Astrocyte of the spinal cord (primary cell): ENCODE data around the gene TMEM213.

Experiments
- DNase-seq: peaks from one replicate; pipeline ENCODE4 v3.0.0; 2011; ENCODE audit warnings: low read depth, low spot score
- H3K4me3 ChIP-seq: 2 replicates; pipeline ENCODE4 v1.5.1; 2011; ENCODE audit warnings: low read depth, mild to moderate bottlenecking, low read length, moderate library complexity
- in situ Hi-C: cut with HindIII; loops from 2 replicates; pipeline ENCODE4 v1.10.0; 2017; ENCODE audit warnings: low sequenced_read_pairs
- TF ChIP-seq, protein P1 (sequence below): IDR thresholded peaks from 2 replicates; pipeline ENCODE4 v1.5.1; 2012; ENCODE audit warnings: low read depth, mild to moderate bottlenecking, low read length, inconsistent platforms

The TMEM213 gene

DNA sequence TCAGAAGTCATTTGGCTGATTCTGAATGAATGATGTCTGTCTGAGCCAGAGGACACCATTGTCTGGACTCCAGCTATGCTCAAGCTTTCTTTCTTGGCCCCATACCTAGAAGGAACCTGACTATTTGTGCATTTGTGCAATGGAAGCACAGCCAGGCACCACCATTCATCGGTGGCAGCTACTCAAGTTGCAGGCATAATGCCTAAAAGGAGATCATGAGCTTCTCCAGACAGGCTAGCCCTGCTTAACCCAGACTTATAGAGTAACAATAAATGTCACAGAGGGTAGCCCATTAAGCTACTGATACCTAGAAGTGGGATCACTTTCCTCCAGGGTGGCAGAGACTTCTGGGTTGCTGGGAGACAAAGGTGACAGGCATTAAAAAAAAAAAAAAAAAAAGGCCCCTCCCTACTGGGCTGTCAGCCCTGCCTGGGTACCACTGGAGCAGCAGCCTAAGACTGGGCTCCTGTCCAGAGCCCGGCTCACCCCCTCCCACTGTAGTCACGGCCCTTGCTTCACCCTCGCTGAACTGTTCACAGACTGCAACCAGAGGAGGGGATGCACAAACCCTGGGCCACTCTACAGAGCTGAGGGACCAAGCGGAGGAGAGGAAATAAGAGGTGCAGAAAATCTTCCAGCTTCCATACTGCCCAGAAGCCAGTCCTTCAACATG, 75.6 kb downstream of the TMEM213 start:
- in situ Hi-C loops = no loop called here
- H3K4me3 ChIP-seq = no peak overlapping the region
- TF ChIP-seq, protein P1, sequence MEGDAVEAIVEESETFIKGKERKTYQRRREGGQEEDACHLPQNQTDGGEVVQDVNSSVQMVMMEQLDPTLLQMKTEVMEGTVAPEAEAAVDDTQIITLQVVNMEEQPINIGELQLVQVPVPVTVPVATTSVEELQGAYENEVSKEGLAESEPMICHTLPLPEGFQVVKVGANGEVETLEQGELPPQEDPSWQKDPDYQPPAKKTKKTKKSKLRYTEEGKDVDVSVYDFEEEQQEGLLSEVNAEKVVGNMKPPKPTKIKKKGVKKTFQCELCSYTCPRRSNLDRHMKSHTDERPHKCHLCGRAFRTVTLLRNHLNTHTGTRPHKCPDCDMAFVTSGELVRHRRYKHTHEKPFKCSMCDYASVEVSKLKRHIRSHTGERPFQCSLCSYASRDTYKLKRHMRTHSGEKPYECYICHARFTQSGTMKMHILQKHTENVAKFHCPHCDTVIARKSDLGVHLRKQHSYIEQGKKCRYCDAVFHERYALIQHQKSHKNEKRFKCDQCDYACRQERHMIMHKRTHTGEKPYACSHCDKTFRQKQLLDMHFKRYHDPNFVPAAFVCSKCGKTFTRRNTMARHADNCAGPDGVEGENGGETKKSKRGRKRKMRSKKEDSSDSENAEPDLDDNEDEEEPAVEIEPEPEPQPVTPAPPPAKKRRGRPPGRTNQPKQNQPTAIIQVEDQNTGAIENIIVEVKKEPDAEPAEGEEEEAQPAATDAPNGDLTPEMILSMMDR = no peak
- DNase-seq = no peak

- DNase-seq = peak; percentile 85
- H3K4me3 ChIP-seq = no peak overlapping the region
- in situ Hi-C loops = no loop called here
- TF ChIP-seq, protein P1 = no peak
Measured at GRCh38 chr7:138875794-138876193, 78.0 kb downstream of the TMEM213 start.

- in situ Hi-C loops = no loop called here
Measured at GRCh38 chr7:138876326-138876725, 78.5 kb downstream of the TMEM213 start.

DNA sequence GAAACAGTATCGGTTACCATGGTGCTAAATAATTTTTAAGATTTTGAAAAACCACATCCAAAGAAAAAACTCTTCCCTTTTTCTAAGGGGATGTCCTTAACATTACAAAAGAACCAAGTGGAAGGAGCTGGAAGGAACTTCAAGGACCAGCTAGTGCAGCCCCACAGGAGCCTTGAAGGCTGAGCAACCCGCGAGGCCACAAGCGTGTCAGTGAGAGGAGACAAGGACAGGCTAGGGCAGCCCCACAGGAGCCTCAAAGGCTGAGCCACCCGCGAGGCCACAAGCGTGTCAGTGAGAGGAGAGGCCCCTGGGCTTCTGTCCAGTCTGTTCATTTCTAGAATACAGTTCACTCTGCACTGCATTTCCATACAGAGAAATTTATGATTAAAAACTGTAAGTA, 80.3 kb downstream of the TMEM213 start:
- in situ Hi-C loops = no loop called here
- no peak for DNase-seq
- TF ChIP-seq, protein P1 = no peak
- H3K4me3 ChIP-seq = no peak overlapping the region

More at GRCh38 chr7:138876326-138876725, 78.5 kb downstream of the TMEM213 start:
- no peak for DNase-seq
- no peak overlapping the region for H3K4me3 ChIP-seq
- TF ChIP-seq, protein P1 = no peak

DNA sequence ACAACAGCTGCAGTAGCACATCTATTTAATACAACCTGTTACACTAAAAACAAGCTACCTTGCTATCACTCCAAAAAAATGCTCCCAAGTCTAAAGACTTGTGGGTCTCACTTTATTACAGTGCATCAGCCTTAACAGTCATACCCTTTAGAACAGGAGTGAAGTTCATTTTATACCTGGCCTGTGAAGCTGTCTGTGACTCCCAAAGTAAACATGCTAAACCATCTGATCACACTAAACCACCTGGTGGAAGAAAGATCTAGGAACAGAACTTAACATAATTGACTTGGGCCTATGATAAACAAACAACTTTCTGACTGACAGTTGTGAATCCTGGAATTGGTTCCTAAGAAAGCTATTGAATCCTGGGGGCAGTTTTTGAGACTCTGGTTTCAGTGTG, 81.1 kb downstream of the TMEM213 start:
- no peak for DNase-seq
- in situ Hi-C loops = no loop called here
- TF ChIP-seq, protein P1 = no peak
- H3K4me3 ChIP-seq = no peak overlapping the region

GRCh38 chr7:138879356-138879755, 81.6 kb downstream of the TMEM213 start:
- in situ Hi-C loops = no loop called here
- DNase-seq = no peak
- TF ChIP-seq, protein P1 = no peak
- no peak overlapping the region for H3K4me3 ChIP-seq
